Measurements from ENCODE around the gene HSD11B1.
A peak's percentile ranks its signal among the peaks of the same experiment; 100 is the strongest.

The HSD11B1 gene

DNA sequence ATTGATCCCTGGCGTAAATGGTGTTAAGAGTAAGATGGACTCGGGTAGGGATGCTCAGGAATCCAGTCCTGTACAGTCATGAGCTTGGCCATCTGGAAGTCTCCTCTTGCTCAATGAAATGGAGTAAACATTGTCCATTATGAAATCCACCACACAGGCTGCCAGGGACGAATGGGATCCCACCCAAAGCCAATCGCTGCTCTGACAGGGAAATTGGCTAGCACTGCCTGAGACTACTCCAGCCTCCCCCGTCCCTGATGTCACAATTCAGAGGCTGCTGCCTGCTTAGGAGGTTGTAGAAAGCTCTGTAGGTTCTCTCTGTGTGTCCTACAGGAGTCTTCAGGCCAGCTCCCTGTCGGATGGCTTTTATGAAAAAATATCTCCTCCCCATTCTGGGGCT is at the start of gene HSD11B1:
HSD11B1 (plus strand) TSS at position 263 of the 400 bp plus-strand sequence; CDS start at position 360, 97 bp downstream.
- DNase-seq (ENCODE audit: low spot score): no peak

- peak; percentile 79 for DNase-seq (ENCODE audit: low spot score)
Measured at GRCh38 chr1:209655411-209656231, 49.0 kb upstream of the HSD11B1 start.

DNA sequence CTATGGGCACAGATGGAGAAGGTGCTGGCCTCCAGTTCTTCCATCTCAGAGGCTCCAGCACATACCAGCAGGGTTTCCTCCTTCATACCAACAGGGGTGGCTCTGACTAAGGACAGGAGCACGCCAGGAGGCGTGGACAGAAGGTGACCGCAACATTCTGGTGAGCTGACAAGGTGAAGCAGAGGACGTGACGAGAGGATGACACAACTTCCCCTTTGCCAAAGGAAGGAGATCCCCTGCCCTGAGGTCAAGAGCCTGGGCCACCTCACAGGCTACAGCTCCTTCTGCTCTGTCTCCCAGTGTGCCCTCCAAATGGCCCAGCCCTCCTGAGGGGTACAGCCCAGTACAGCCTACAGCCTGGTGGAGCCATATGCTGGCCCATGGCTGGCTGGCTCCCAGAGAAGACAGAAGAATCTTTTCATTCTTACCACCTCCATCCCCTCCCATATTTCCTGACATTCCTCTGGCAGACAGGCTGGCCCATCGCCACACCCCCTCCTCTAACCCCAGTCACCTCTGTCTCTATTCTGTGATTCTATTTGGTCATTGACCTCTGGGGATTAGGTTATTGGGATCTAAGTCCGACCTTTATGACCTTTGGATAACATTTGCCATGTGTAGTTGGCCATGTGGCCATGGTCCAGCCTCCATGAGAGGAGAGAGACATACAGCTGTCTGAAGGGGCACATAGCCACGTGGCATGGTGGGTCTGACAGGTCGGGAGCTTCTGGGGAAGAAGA is 47.3 kb upstream of the HSD11B1 start:
- no peak for DNase-seq (ENCODE audit: low spot score)

- no peak for DNase-seq (ENCODE audit: low spot score)
Measured at GRCh38 chr1:209657918-209658317, 46.7 kb upstream of the HSD11B1 start.

DNA sequence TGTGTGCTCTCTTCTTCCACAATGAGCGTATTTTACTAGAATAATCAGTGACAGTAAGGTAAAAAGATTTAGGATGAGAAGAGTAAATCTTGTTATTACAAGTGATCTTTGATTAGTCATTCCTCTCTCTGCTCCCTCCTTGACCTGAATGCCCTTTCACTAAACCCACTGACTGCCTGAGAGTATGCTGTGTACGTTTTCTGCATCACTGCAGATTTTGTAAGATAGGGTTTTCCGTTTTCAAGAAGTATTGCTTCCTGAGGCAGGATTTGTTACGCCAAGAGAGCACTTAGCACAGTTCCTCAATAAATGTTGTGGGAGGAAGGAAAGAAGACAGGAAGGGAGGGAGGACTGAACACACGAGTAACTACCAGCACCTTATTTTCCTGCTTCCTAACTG is 44.7 kb upstream of the HSD11B1 start:
- no peak for DNase-seq (ENCODE audit: low spot score)

DNA sequence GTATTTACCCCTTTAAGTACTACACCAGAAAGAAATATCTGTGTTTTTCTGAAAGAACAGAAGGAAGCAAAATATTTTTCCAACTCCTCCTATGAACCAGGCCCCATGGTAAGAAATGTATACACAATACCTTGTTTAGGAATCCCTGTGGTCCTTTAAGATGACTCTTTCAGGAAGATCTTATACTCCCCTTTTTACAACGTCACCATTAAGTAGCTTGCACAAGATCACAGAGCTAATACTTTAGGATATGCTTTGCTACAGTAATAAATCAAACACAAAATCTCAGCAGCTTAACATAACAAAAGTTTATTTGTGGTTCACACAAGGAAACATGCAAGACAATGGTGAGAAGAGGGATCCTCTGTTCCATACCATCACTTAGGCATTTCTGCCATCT is 43.6 kb upstream of the HSD11B1 start:
- no peak for DNase-seq (ENCODE audit: low spot score)

- DNase-seq (ENCODE audit: low spot score): no peak
Measured at GRCh38 chr1:209662879-209663327, 41.7 kb upstream of the HSD11B1 start.

DNA sequence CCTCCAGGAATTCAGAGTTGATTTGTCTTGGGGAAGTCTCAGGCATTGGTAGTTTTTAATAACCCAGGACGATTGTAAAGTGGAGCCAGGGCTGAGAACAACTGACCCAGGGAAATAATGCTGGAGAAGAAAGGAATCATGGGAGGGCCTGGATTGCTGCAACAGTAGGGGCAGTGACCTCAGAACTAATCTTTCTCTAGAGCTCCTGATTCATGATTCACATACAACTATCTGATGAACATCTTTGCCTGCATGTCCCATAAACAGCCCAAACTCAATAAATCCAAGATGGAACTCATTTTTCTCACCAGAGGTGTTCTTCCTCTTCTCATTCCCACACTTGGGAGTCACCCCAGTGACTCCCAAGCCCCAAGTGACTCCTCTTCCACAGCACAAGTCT is 37.5 kb upstream of the HSD11B1 start:
- no peak for DNase-seq (ENCODE audit: low spot score)

- no peak for DNase-seq (ENCODE audit: low spot score)
Measured at GRCh38 chr1:209667708-209668107, 36.9 kb upstream of the HSD11B1 start.

DNA sequence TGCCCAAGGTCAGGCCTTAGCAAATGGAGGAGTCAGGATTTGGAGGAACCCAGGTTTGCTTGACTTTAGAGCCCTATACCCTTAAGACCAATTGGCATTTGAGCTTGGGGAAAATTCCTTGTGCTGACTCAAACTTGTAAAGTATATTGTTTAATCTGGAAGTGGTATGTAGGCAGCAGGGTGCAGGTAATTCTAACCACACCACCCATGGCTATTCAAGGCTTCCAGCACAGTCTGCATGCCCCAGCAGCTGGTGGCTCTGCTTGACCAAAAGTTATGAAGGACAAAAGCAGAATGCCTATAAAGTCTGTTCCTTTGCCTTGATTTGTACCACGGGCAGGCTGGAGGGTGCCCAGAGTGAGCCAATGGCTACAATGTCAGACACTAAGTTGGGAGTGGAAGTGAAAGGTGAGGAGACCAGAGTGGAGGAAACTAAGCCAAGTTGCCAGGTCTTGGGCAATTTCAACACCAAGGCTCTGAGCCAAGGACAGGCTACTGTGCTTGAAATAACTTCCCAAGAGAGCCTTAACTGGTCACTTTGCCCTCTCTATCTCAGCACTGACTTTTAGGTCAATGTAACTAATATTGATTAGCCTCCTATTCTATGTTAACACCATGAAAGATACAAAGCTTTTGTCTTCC is 34.1 kb upstream of the HSD11B1 start:
- peak; percentile 52 for DNase-seq (ENCODE audit: low spot score)

DNA sequence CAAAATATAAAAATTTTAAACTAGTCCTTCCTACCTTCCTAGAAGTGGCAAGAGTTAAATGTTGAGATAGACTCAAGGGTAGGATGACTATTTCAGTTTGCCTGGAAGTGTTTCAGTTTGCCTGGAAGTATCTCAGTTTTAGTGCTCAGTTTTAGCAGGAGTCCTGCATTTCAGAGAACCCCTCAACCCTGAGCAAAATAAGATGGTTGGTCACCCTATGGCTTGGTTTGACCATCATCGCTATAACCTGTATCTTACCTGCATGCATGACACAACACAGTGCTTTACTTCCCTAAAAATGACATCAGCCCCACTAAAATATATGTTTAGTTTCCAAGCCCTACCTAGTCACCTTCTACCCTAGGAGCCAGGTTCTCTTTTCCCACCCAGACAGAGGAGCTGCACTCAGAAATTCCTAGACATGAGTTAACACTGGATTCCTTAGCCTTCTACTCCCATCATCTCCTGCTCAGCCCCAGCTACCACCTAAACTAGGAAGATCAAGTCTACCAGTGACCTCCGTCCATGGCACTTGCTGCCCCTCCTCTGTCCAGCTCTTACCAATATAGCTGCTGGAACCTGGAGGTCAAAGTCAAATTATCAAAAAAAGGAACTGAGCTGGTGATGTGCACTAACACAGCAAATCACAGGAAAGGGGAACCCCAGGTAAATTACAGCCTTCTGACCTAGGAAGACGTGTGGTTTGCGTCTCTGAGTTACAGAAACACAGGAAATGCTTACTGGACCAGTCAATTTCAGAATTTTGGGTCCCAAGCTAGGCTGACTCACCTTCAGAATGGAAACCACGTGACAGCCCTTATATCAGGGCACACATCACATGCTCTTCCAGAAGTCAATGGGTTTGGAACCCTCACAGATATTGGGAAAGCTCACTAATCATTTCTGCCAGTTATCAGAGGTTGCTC is 31.7 kb upstream of the HSD11B1 start:
- no peak for DNase-seq (ENCODE audit: low spot score)

GRCh38 chr1:209673631-209674417 is 30.8 kb upstream of the HSD11B1 start:
- no peak for DNase-seq (ENCODE audit: low spot score)

DNA sequence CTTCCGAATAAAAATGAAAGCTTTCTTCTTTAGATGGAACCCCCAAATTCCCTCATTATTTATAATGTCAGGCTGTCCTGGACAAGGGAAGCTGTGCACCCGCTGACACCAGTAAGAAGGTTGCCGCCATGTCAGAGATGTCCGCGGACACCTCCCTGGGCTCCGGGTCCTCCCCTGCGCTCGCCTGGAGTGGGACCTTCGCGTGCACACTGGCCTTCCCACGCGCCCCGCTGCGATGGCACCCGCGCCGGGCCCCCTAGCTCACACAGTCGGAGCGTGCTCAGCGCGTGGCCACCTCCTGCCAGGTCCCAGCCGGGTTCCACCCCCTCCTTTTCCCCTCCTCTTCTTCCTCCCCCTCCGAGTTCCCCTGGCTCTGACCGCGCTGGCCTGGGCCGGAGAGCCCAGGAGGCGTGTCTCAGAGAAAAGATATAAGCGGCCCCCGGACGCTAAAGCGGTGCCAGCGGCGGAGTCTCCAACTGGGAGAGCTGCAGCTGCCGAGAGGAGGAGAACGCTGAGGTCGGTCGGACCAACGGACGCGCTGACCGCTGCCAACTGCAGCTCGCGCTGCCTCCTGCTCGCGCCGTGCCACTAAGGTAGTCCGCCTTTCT is 29.6 kb upstream of the HSD11B1 start, which contains the start of gene G0S2:
G0S2 (plus strand) TSS at position 456 of the 608 bp plus-strand sequence. CDS start 273 bp downstream, outside the sequence.
- DNase-seq (ENCODE audit: low spot score): no peak

- no peak for DNase-seq (ENCODE audit: low spot score)
Measured at GRCh38 chr1:209675565-209676154, 29.0 kb upstream of the HSD11B1 start.

GRCh38 chr1:209678981-209679539 is 25.6 kb upstream of the HSD11B1 start:
- DNase-seq (ENCODE audit: low spot score): no peak

- no peak for DNase-seq (ENCODE audit: low spot score)
Measured at GRCh38 chr1:209685821-209686220, 18.8 kb upstream of the HSD11B1 start.

GRCh38 chr1:209686322-209686721 is 18.3 kb upstream of the HSD11B1 start:
- DNase-seq (ENCODE audit: low spot score): no peak

DNA sequence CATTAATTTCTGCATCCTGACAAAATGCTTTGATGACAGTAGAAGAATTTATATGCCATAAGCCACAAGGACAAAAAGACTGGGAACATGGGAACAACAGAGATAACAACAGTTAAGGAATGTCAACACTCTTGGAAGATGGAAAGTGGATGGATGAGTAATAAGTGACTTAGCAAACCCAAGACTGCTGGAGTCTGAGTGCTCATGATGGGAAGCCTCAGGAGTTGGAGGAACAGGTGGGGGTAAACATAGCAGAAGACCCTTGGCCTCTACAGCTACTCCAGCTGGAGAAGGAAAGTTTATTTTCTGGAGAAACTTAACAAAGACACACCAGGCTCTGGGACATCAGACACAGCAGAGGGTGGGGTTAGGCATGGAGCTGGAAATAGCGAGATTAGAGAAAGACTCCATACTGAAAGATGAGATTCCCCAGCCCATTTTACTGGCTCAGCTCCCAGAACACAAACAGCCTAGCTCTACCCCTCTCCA is 15.9 kb upstream of the HSD11B1 start:
- DNase-seq (ENCODE audit: low spot score): peak; percentile 54

GRCh38 chr1:209689477-209689876 is 15.2 kb upstream of the HSD11B1 start:
- peak; percentile 24 for DNase-seq (ENCODE audit: low spot score)

All from LoVo (cell line).